Subcutaneous abdominal adipose tissue (tissue), 5 donors: ENCODE results near the gene ZNF521.

Experiments
- H3K27ac ChIP-seq: one replicate; pipeline ENCODE4 v1.7.0; 2013; ENCODE audit warnings: low read depth, mild to moderate bottlenecking, inconsistent platforms, low read length, moderate library complexity
- H3K27me3 ChIP-seq, 5 donors: one replicate each; pipeline ENCODE4 v1.7.0; 2013; ENCODE audit warnings: low read length in 5 of 5, inconsistent platforms in 1 of 5; ENCODE audit not compliant: control insufficient read depth in 5 of 5, insufficient read depth in 4 of 5
- H3K36me3 ChIP-seq, 5 donors: one replicate each; pipeline ENCODE4 v1.7.0; 2013; ENCODE audit warnings: low read length in 5 of 5; ENCODE audit not compliant: control insufficient read depth in 5 of 5, insufficient read depth in 5 of 5
- H3K4me1 ChIP-seq, 5 donors: one replicate each; pipeline ENCODE4 v1.7.0; 2013; ENCODE audit warnings: low read length in 5 of 5, mild to moderate bottlenecking in 3 of 5, moderate library complexity in 1 of 5; ENCODE audit not compliant: control insufficient read depth in 5 of 5, insufficient read depth in 5 of 5
- H3K4me3 ChIP-seq, 5 donors: one replicate each; pipeline ENCODE4 v1.7.0; 2013; ENCODE audit warnings: low read length in 5 of 5, low read depth in 1 of 5
- H3K9ac ChIP-seq, 5 donors: one replicate each; pipeline ENCODE4 v1.7.0; 2013; ENCODE audit warnings: low read length in 5 of 5, mild to moderate bottlenecking in 4 of 5, moderate library complexity in 3 of 5
- H3K9me3 ChIP-seq, 5 donors: one replicate each; pipeline ENCODE4 v1.7.0; 2013; ENCODE audit warnings: low read length in 5 of 5; ENCODE audit not compliant: control insufficient read depth in 5 of 5
- donor health status: healthy.
- donor health status: healthy.
- donor health status: healthy.
- donor health status: healthy.
- donor health status: healthy.

Gene ZNF521

DNA sequence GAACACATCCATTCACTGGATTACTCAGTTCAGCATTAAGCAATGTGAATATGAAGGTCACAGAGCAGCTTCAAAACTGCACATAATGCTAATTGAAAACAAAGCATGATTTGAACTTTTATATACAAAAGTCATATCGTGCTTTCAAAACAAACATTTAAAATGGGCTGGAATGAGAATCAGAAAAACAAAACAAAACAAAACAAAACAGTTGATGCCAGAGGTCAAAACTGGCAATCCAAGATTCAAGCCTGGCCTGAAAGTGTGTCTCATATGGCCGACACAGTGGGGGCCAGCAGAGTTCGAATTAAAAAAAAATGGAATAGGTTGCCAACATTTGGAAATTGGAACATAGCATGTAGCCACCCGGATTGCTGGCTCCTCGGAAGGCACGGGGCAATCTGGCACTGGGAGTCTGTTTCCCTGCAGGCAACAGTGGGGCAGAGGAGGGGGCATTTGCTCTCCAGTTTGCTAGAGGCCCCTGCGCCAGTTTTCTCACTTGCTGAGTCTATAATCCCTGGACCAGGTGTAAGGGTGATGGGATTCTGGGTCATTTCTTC is 294.4 kb downstream of the ZNF521 start:
- H3K36me3 ChIP-seq = peaks cover 0 to 4% (median 4%) of the 10 kb centered on the region in 5 donors
- H3K27ac ChIP-seq = no peak overlapping the region
- H3K27me3 ChIP-seq = no peaks in the 10 kb centered on the region
- no peak overlapping the region for H3K9ac ChIP-seq
- H3K4me1 ChIP-seq = peaks cover 0 to 16% (median 0%) of the 10 kb centered on the region in 5 donors
- no peaks in the 10 kb centered on the region for H3K9me3 ChIP-seq
- H3K4me3 ChIP-seq = no peak overlapping the region

DNA sequence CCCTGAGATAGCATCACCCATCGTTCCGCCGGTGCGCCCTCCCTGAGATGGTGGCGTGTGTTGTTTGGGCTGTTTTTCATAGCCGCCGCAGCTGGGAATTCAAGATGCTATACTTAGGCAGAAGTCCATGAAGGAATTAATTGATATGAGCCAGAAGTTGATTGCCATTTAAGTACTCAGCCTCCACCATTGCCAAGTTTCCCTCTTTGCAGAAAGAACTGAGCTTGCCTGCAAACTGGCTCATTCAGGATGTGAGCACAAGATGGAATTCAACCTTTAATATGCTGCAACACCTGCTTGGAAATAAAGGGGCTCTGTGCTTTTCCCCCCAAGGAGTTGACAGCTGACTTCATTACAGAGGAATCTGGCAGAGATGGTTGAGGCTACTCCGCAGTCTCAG is 295.5 kb downstream of the ZNF521 start:
- H3K9ac ChIP-seq = no peak overlapping the region
- H3K4me3 ChIP-seq = no peak overlapping the region
- H3K27me3 ChIP-seq = no peaks in the 10 kb centered on the region
- peaks cover 0 to 3% (median 2%) of the 10 kb centered on the region in 5 donors for H3K36me3 ChIP-seq
- no peaks in the 10 kb centered on the region for H3K9me3 ChIP-seq
- no peak overlapping the region for H3K27ac ChIP-seq
- H3K4me1 ChIP-seq = peaks cover 0 to 16% (median 0%) of the 10 kb centered on the region in 5 donors

DNA sequence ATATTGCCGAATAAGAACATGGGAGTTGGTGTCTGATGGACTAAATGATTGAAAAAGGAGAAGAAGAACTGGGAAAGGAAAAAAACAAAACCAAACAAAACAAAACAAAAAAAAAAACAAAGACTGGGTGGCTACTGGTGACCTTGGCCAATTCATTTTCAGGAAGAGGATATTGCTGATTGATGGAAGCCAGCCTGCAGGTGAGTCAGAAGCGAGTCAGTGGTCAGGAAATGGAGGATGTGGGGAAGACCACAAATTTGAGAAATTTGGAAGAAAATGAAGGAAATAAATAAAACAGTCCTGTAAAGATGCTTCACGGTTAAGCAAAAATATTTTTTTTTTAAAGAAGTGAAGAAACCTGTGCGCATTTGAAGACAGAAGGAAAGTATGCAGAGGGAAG is 296.9 kb downstream of the ZNF521 start:
- H3K27ac ChIP-seq = no peak overlapping the region
- no peaks in the 10 kb centered on the region for H3K36me3 ChIP-seq
- H3K4me1 ChIP-seq = peaks cover 0 to 16% (median 0%) of the 10 kb centered on the region in 5 donors
- H3K27me3 ChIP-seq = no peaks in the 10 kb centered on the region
- H3K4me3 ChIP-seq = no peak overlapping the region
- no peaks in the 10 kb centered on the region for H3K9me3 ChIP-seq
- no peak overlapping the region for H3K9ac ChIP-seq

DNA sequence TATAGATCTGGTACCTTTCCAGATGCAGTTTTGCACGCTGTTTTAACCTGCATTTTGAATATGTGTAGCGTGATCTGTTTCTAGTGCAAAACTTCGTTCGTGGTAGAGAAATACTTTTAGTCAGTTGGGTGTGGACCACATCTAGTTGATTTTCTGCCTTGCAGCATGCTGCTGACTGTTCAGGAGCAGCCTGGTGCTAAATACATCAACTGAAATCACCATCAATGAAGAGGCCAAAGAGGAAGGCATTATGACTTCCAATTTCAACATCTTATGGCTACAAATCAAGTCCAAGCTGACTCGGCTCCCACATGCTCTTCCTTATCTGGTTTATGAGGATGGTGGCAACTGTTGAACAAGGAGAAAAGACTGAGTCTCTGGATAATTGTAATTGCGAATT is 298.5 kb downstream of the ZNF521 start:
- Histone ChIP-seq H3K9me3 (no peaks in the 10 kb centered on the region), H3K4me1 (peaks cover 0 to 16% (median 0%) of the 10 kb centered on the region in 5 donors), H3K36me3 (no peaks in the 10 kb centered on the region), H3K27ac (no peak overlapping the region), H3K4me3 (no peak overlapping the region), H3K27me3 (no peaks in the 10 kb centered on the region), H3K9ac (no peak overlapping the region)

DNA sequence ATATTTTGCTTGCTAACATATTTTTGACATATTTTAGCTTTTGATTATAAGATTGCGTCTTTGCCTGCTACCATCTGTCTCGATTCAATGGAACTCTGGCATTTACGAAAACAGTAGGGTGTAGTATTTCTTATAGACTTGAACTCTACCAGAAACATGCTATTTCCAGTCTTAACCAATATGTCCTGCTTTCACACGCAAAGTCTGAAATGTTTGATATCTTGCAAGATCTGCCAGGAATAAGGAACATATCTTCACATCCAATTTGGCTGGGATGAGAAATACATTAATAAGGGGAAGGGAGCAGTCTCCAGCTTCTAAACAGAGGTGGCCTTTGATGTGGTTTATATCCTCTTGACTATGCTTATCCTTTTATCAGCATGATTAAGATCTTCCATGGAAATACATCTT is 299.4 kb downstream of the ZNF521 start:
- H3K4me3 ChIP-seq = no peak overlapping the region
- H3K4me1 ChIP-seq = peaks cover 0 to 11% (median 0%) of the 10 kb centered on the region in 5 donors
- no peak overlapping the region for H3K9ac ChIP-seq
- H3K36me3 ChIP-seq = no peaks in the 10 kb centered on the region
- no peak overlapping the region for H3K27ac ChIP-seq
- H3K9me3 ChIP-seq = no peaks in the 10 kb centered on the region
- no peaks in the 10 kb centered on the region for H3K27me3 ChIP-seq

DNA sequence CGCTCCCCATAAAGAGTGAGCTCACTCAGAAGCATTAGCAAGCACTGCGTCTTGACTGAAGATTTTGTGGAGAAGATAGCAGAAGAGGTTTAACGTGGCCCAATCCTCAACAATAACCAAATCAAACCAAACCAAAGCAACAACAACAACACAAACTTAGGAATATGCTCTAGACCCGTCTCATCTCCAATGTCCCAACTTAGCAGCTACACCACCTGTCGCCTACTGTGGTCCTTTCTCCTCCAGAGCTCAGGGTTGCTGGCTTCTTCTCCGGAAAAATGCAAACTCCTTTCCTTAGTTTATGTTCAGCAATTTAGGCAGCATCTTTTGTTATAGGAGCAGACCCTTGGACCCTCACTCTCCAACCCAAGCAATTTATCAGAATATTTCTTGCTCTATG is 301.4 kb downstream of the ZNF521 start:
- no peak overlapping the region for H3K4me3 ChIP-seq
- H3K9me3 ChIP-seq = no peaks in the 10 kb centered on the region
- H3K27me3 ChIP-seq = no peaks in the 10 kb centered on the region
- H3K4me1 ChIP-seq = no peaks in the 10 kb centered on the region
- no peak overlapping the region for H3K9ac ChIP-seq
- H3K36me3 ChIP-seq = no peaks in the 10 kb centered on the region
- H3K27ac ChIP-seq = no peak overlapping the region

DNA sequence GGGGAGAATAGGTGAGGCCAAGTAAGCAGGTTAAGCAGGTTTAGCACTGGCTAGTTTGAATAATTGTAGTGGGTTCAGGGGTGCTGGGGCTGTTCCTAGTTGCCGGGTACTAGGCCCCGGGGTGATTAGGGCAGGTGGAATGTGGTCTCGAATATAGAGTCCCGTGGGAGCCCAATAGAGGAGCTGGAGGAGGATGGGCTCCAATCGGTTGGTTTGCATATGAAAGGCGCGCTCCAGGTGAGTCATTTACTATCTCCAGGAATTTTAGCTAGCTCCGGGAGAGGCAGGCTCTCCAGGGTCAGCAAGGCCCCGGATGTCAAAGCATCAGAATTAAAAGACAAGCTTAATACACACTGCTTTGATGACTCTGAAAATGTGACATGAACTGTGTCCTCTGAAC is 304.0 kb downstream of the ZNF521 start:
- no peak overlapping the region for H3K9ac ChIP-seq
- H3K4me3 ChIP-seq = no peak overlapping the region
- H3K4me1 ChIP-seq = no peaks in the 10 kb centered on the region
- H3K36me3 ChIP-seq = no peaks in the 10 kb centered on the region
- no peak overlapping the region for H3K27ac ChIP-seq
- H3K27me3 ChIP-seq = no peaks in the 10 kb centered on the region
- H3K9me3 ChIP-seq = no peaks in the 10 kb centered on the region

DNA sequence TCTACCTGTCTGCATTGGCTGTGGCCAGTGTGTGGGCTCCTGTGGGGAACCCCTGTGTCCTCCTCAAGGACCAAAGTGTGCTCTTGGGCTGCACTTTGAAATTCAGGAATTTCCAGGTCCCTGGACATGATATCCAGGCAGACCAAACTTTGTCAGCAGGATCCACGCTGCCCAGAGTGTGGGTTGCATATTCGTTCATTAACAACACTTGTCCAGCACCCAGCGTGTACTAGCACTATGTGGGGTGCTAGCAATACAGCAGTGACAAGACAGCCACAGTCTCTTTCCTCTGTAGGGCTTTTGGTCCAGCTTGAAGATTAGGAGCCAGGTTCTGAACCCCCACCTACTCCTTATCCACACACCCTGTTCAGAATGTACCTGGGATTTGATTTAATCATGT is 304.5 kb downstream of the ZNF521 start:
- H3K9ac ChIP-seq = no peak overlapping the region
- H3K4me3 ChIP-seq = no peak overlapping the region
- no peaks in the 10 kb centered on the region for H3K9me3 ChIP-seq
- H3K4me1 ChIP-seq = peaks cover 0 to 4% (median 0%) of the 10 kb centered on the region in 5 donors
- H3K27ac ChIP-seq = no peak overlapping the region
- H3K27me3 ChIP-seq = no peaks in the 10 kb centered on the region
- no peaks in the 10 kb centered on the region for H3K36me3 ChIP-seq

DNA sequence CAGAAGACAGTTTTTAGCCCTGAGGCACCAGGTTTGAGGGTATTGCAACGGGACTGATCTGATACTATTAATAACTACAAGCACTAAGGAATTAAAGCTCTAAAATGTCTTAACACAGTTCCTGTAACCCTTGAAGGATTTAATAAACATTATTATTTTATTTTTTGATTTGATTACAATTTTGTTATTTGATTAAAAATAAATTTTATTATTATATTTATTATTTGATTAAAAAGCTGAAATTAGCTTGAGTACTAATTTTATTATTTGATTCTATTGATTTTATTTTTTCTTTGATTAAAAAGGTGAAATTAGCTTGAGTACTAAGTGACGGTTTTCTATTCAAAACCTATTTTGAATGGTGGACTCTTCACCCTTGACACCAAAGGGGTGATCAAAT is 307.3 kb downstream of the ZNF521 start:
- H3K9ac ChIP-seq = no peak overlapping the region
- H3K9me3 ChIP-seq = no peaks in the 10 kb centered on the region
- H3K27ac ChIP-seq = no peak overlapping the region
- peaks cover 0 to 3% (median 0%) of the 10 kb centered on the region in 5 donors for H3K27me3 ChIP-seq
- no peaks in the 10 kb centered on the region for H3K36me3 ChIP-seq
- peaks cover 0 to 6% (median 0%) of the 10 kb centered on the region in 5 donors for H3K4me1 ChIP-seq
- H3K4me3 ChIP-seq = no peak overlapping the region

DNA sequence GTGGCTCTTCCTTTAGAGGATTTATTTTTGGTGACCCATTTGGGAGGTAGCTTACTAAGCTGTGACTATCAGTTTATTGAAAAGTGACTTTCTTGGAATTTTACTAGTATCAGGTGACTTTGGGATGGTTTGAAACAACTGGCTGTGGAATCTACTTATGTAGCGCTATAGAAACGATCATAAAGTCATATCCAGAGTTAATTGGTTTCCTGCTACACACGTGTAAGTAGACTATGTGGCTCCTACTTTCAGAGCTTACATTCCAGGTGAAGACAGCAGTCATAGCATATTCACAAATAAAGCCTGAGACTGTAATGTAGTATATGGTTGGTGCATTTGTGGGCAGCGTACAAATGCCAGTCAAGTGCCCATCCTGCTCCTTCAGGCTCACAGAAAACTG is 308.9 kb downstream of the ZNF521 start:
- Histone ChIP-seq H3K27me3 (peaks cover 0 to 3% (median 0%) of the 10 kb centered on the region in 5 donors), H3K9me3 (no peaks in the 10 kb centered on the region), H3K4me3 (no peak overlapping the region), H3K36me3 (no peaks in the 10 kb centered on the region), H3K27ac (no peak overlapping the region), H3K9ac (no peak overlapping the region), H3K4me1 (peaks cover 0 to 6% (median 0%) of the 10 kb centered on the region in 5 donors)
